ENCODE measurements around the gene SHH.
A peak's percentile ranks its signal among the peaks of the same experiment; 100 is the strongest.
"Not testable (repeated sequence)": the region's sequence is repeated elsewhere in the genome, so short reads cannot be mapped to it uniquely, and the experiment has no call there.

SHH gene

GRCh38 chr7:155818154-155818819 is 6.0 kb upstream of the SHH start:
- in situ Hi-C loops (cut with HindIII; ENCODE audit: low sequenced_read_pairs), result no loop called here
- TF ChIP-seq, protein P1, sequence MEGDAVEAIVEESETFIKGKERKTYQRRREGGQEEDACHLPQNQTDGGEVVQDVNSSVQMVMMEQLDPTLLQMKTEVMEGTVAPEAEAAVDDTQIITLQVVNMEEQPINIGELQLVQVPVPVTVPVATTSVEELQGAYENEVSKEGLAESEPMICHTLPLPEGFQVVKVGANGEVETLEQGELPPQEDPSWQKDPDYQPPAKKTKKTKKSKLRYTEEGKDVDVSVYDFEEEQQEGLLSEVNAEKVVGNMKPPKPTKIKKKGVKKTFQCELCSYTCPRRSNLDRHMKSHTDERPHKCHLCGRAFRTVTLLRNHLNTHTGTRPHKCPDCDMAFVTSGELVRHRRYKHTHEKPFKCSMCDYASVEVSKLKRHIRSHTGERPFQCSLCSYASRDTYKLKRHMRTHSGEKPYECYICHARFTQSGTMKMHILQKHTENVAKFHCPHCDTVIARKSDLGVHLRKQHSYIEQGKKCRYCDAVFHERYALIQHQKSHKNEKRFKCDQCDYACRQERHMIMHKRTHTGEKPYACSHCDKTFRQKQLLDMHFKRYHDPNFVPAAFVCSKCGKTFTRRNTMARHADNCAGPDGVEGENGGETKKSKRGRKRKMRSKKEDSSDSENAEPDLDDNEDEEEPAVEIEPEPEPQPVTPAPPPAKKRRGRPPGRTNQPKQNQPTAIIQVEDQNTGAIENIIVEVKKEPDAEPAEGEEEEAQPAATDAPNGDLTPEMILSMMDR (IDR thresholded peaks at IDR 0.05; ENCODE audit: low read depth, low read length, missing control alignments), result no peak
- H3K4me3 ChIP-seq (ENCODE audit: low read depth, low read length), result no peak overlapping the region
- DNase-seq (ENCODE audit: low read depth), result no peak

- in situ Hi-C loops (cut with HindIII; ENCODE audit: low sequenced_read_pairs); H3K4me3 ChIP-seq (ENCODE audit: low read depth, low read length); DNase-seq (ENCODE audit: low read depth): not testable (repeated sequence)
These were observed 5.3 kb upstream of the SHH start for GRCh38 chr7:155817515-155817914.

DNA sequence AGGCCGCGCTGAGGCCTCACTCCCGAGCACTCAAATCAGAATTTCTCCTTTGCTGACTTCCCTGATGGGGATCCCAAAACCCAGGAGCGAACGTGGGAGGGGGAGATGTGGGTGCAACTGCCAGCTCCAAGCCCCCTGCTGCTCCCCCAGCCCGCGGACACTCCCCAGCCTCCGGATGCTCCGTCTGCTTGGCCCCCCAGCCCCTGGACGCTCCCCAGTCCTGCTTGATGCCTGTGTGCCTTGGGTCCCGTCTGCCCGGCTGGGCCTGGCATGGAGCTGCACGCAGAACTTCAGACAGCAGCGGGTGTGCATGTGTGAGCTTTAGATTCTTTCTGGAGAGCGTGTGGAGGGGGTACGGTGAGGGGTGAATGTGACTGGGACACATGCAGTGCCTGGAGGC is 4.7 kb upstream of the SHH start:
- in situ Hi-C loops (cut with HindIII; ENCODE audit: low sequenced_read_pairs), result no loop called here
- DNase-seq (ENCODE audit: low read depth), result no peak
- TF ChIP-seq, protein P1 (IDR thresholded peaks at IDR 0.05; ENCODE audit: low read depth, low read length, missing control alignments), result no peak
- H3K4me3 ChIP-seq (ENCODE audit: low read depth, low read length), result no peak overlapping the region

- DNase-seq (ENCODE audit: low read depth), result no peak
- TF ChIP-seq, protein P1 (IDR thresholded peaks at IDR 0.05; ENCODE audit: low read depth, low read length, missing control alignments), result no peak
- H3K4me3 ChIP-seq (ENCODE audit: low read depth, low read length), result no peak overlapping the region
- in situ Hi-C loops (cut with HindIII; ENCODE audit: low sequenced_read_pairs), result no loop called here
These were observed 3.9 kb upstream of the SHH start for GRCh38 chr7:155816192-155816508.

- H3K4me3 ChIP-seq (ENCODE audit: low read depth, low read length), result no peak overlapping the region
- TF ChIP-seq, protein P1 (IDR thresholded peaks at IDR 0.05; ENCODE audit: low read depth, low read length, missing control alignments), result peak; percentile 75
- in situ Hi-C loops (cut with HindIII; ENCODE audit: low sequenced_read_pairs), result no loop called here
- DNase-seq (ENCODE audit: low read depth), result peak; percentile 6
These were observed 3.3 kb upstream of the SHH start for GRCh38 chr7:155815332-155816191.

GRCh38 chr7:155814316-155815276 is 2.3 kb upstream of the SHH start:
- in situ Hi-C loops (cut with HindIII; ENCODE audit: low sequenced_read_pairs), result no loop called here
- no peak for DNase-seq (ENCODE audit: low read depth)
- H3K4me3 ChIP-seq (ENCODE audit: low read depth, low read length), result no peak overlapping the region
- TF ChIP-seq, protein P1 (IDR thresholded peaks at IDR 0.05; ENCODE audit: low read depth, low read length, missing control alignments), result no peak

Data from astrocyte of the cerebellum (primary cell).